CD8-positive, alpha-beta memory T cell (primary cell): ENCODE data around the gene FRK. TPM values are rescaled to one million over a fixed set of nuclear protein-coding genes. Genes with fewer than 3 reads are reported as not detected.

ENCODE experiments used
- CTCF ChIA-PET: fragments of 350-600 bp; sonication (Branson Sonifier 250); formaldehyde crosslinking; loops from one replicate; lab custom pipeline; 2021; ENCODE audit warnings: antibody characterized with exemption; lab: Charles Lee
- POLR2A ChIA-PET: fragments of 350-600 bp; sonication (Branson Sonifier 250); formaldehyde crosslinking; loops from one replicate; lab custom pipeline; 2021; ENCODE audit warnings: antibody characterized with exemption; lab: Charles Lee
- DNase-seq, 5 donors: peaks; one replicate each; pipeline versions ENCODE4 v3.0.0 to v3.0.0-alpha.2; 2020 to 2022; ENCODE audit warnings: mixed read lengths in 1 of 5
- H3K27ac ChIP-seq: one replicate; pipeline ENCODE4 v1.7.0; 2013; ENCODE audit warnings: low read depth, mild to moderate bottlenecking, low read length, moderate library complexity
- H3K27me3 ChIP-seq: 2 replicates; pipeline ENCODE4 v1.7.0; 2013; ENCODE audit warnings: low read length, mild to moderate bottlenecking; ENCODE audit not compliant: insufficient read depth, poor library complexity, severe bottlenecking
- H3K36me3 ChIP-seq: 2 replicates; pipeline ENCODE4 v1.7.0; 2013; ENCODE audit warnings: mild to moderate bottlenecking, low read length, moderate library complexity; ENCODE audit not compliant: insufficient read depth
- H3K4me1 ChIP-seq: 2 replicates; pipeline ENCODE4 v1.7.0; 2013; ENCODE audit warnings: mild to moderate bottlenecking, low read length, moderate library complexity; ENCODE audit not compliant: insufficient read depth
- H3K4me3 ChIP-seq: 2 replicates; pipeline ENCODE4 v1.7.0; 2013; ENCODE audit warnings: mild to moderate bottlenecking, low read length
- H3K9me3 ChIP-seq: 2 replicates; pipeline ENCODE4 v1.7.0; 2013; ENCODE audit warnings: mild to moderate bottlenecking, low read length
- H3K27ac Mint-ChIP-seq, 8 donors: one replicate each; pipeline ENCODE4 v1.8.0; 2020 to 2021; ENCODE audit warnings: mixed read lengths in 8 of 8, mild to moderate bottlenecking in 6 of 8, inconsistent platforms in 3 of 8, moderate library complexity in 3 of 8
- H3K27me3 Mint-ChIP-seq, 2 donors: one replicate each; pipeline ENCODE4 v1.8.0; 2020 to 2021; ENCODE audit warnings: mixed read lengths in 2 of 2, mild to moderate bottlenecking in 1 of 2, moderate library complexity in 1 of 2
- H3K36me3 Mint-ChIP-seq, 3 donors: one replicate each; pipeline ENCODE4 v1.8.0; 2020 to 2021; ENCODE audit warnings: mixed read lengths in 3 of 3, inconsistent platforms in 1 of 3, mild to moderate bottlenecking in 1 of 3
- H3K4me1 Mint-ChIP-seq, 3 donors: one replicate each; pipeline ENCODE4 v1.8.0; 2020 to 2021; ENCODE audit warnings: mixed read lengths in 3 of 3, inconsistent platforms in 1 of 3, mild to moderate bottlenecking in 1 of 3
- H3K4me3 Mint-ChIP-seq, 7 donors: one replicate each; pipeline ENCODE4 v1.8.0; 2020 to 2021; ENCODE audit warnings: mixed read lengths in 7 of 7, mild to moderate bottlenecking in 6 of 7, moderate library complexity in 4 of 7, inconsistent platforms in 2 of 7
- H3K9me3 Mint-ChIP-seq, 5 donors: one replicate each; pipeline ENCODE4 v1.8.0; 2020 to 2022; ENCODE audit warnings: mixed read lengths in 5 of 5, mild to moderate bottlenecking in 3 of 5, moderate library complexity in 2 of 5, inconsistent platforms in 1 of 5
- polyA plus RNA-seq: library from polyadenylated mRNA; unstranded; fragments of 300-500 nt; fragmentation: Illumina TruSeq; gene quantifications from one replicate; pipeline ENCODE4 v1.2.3, GENCODE V29; 2021
- total RNA-seq, 2 experiments: library from RNA; stranded (reverse); gene quantifications; one replicate each; pipeline ENCODE4 v1.2.3, GENCODE V29; 2021

Gene FRK
- total and polyA plus RNA-seq, 3 experiments from 2014 or later, result 0.04 to 0.07 TPM; not detected in 1

- H3K9me3 ChIP-seq, result no peaks in the 10 kb centered on the region
- Mint-ChIP-seq H3K4me1 (no peaks in the 10 kb centered on the region), H3K4me3 (no peak overlapping the region), H3K36me3 (no peaks in the 10 kb centered on the region), H3K27me3 (peaks cover 2 to 3% of the 10 kb centered on the region in 2 donors), H3K9me3 (peaks cover 0 to 3% (median 0%) of the 10 kb centered on the region in 5 donors), H3K27ac (no peak overlapping the region)
- no peaks in the 10 kb centered on the region for H3K36me3 ChIP-seq
- no peak overlapping the region for H3K4me3 ChIP-seq
- no peaks in the 10 kb centered on the region for H3K27me3 ChIP-seq
- DNase-seq, result no peak
- POLR2A ChIA-PET, result no interaction called here
- no peaks in the 10 kb centered on the region for H3K4me1 ChIP-seq
- no peak overlapping the region for H3K27ac ChIP-seq
- CTCF ChIA-PET, result no interaction called here
Measured at GRCh38 chr6:116028233-116028632, 32.5 kb downstream of the FRK start.

- no peaks in the 10 kb centered on the region for H3K4me1 ChIP-seq
- Mint-ChIP-seq H3K4me3 (no peak overlapping the region), H3K27ac (peak overlapping the region in 1 of 8 donors; percentile 24), H3K27me3 (peaks cover 2 to 3% of the 10 kb centered on the region in 2 donors), H3K4me1 (no peaks in the 10 kb centered on the region), H3K9me3 (peaks cover 0 to 3% (median 0%) of the 10 kb centered on the region in 5 donors), H3K36me3 (no peaks in the 10 kb centered on the region)
- no peaks in the 10 kb centered on the region for H3K9me3 ChIP-seq
- POLR2A ChIA-PET, result no interaction called here
- no peaks in the 10 kb centered on the region for H3K36me3 ChIP-seq
- no peak overlapping the region for H3K27ac ChIP-seq
- H3K4me3 ChIP-seq, result no peak overlapping the region
- no peak for DNase-seq
- CTCF ChIA-PET, result no interaction called here
- H3K27me3 ChIP-seq, result no peaks in the 10 kb centered on the region
Measured at GRCh38 chr6:116027801-116028200, 32.9 kb downstream of the FRK start.

GRCh38 chr6:116025405-116025804, 35.3 kb downstream of the FRK start:
- H3K36me3 Mint-ChIP-seq, result no peaks in the 10 kb centered on the region
- H3K4me1 ChIP-seq, result no peaks in the 10 kb centered on the region
- H3K27me3 Mint-ChIP-seq, result peaks cover 2 to 4% of the 10 kb centered on the region in 2 donors
- no peaks in the 10 kb centered on the region for H3K36me3 ChIP-seq
- H3K27ac Mint-ChIP-seq, result no peak overlapping the region
- H3K9me3 Mint-ChIP-seq, result peaks cover 0 to 3% (median 0%) of the 10 kb centered on the region in 5 donors
- no peak overlapping the region for H3K4me3 Mint-ChIP-seq
- no peaks in the 10 kb centered on the region for H3K9me3 ChIP-seq
- no peaks in the 10 kb centered on the region for H3K27me3 ChIP-seq
- CTCF ChIA-PET, result no interaction called here
- POLR2A ChIA-PET, result no interaction called here
- DNase-seq, result no peak
- no peak overlapping the region for H3K27ac ChIP-seq
- no peak overlapping the region for H3K4me3 ChIP-seq
- H3K4me1 Mint-ChIP-seq, result no peaks in the 10 kb centered on the region

- Histone ChIP-seq H3K4me3 (no peak overlapping the region), H3K27ac (no peak overlapping the region), H3K9me3 (no peaks in the 10 kb centered on the region), H3K36me3 (no peaks in the 10 kb centered on the region), H3K27me3 (no peaks in the 10 kb centered on the region), H3K4me1 (no peaks in the 10 kb centered on the region)
- ChIA-PET CTCF (no interaction called here), POLR2A (no interaction called here)
- Mint-ChIP-seq H3K36me3 (no peaks in the 10 kb centered on the region), H3K27ac (no peak overlapping the region), H3K27me3 (peaks cover 6 to 7% of the 10 kb centered on the region in 2 donors), H3K4me1 (no peaks in the 10 kb centered on the region), H3K9me3 (peaks cover 0 to 3% (median 0%) of the 10 kb centered on the region in 5 donors), H3K4me3 (no peak overlapping the region)
- no peak for DNase-seq
Measured at GRCh38 chr6:116022841-116023445, 37.7 kb downstream of the FRK start.

- Mint-ChIP-seq H3K36me3 (no peaks in the 10 kb centered on the region), H3K27ac (no peak overlapping the region), H3K4me3 (no peak overlapping the region), H3K4me1 (no peaks in the 10 kb centered on the region), H3K27me3 (peaks cover 7 to 17% of the 10 kb centered on the region in 2 donors), H3K9me3 (peaks cover 0 to 3% (median 0%) of the 10 kb centered on the region in 5 donors)
- ChIA-PET CTCF (interaction anchor here (1.2 kb wide), 1 partner anchor 10 kb away, joined by 3 read pairs; no protein-coding TSS in a partner anchor), POLR2A (no interaction called here)
- Histone ChIP-seq H3K9me3 (no peaks in the 10 kb centered on the region), H3K27ac (no peak overlapping the region), H3K27me3 (no peaks in the 10 kb centered on the region), H3K4me1 (no peaks in the 10 kb centered on the region), H3K4me3 (no peak overlapping the region), H3K36me3 (no peaks in the 10 kb centered on the region)
- DNase-seq, result no peak
Measured at GRCh38 chr6:116020738-116021137, 40.0 kb downstream of the FRK start.

GRCh38 chr6:116019428-116019827, 41.3 kb downstream of the FRK start:
- Histone ChIP-seq H3K4me1 (no peaks in the 10 kb centered on the region), H3K27me3 (no peaks in the 10 kb centered on the region), H3K9me3 (no peaks in the 10 kb centered on the region), H3K27ac (no peak overlapping the region), H3K36me3 (no peaks in the 10 kb centered on the region), H3K4me3 (no peak overlapping the region)
- H3K4me1 Mint-ChIP-seq, result no peaks in the 10 kb centered on the region
- H3K9me3 Mint-ChIP-seq, result peaks cover 0 to 3% (median 0%) of the 10 kb centered on the region in 5 donors
- H3K36me3 Mint-ChIP-seq, result no peaks in the 10 kb centered on the region
- H3K27me3 Mint-ChIP-seq, result peaks cover 10 to 29% of the 10 kb centered on the region in 2 donors
- no peak for DNase-seq
- POLR2A ChIA-PET, result no interaction called here
- CTCF ChIA-PET, result interaction anchor here (1.2 kb wide), 1 partner anchor 9 kb away, joined by 3 read pairs; no protein-coding TSS in a partner anchor
- H3K4me3 Mint-ChIP-seq, result no peak overlapping the region
- H3K27ac Mint-ChIP-seq, result no peak overlapping the region

GRCh38 chr6:116018976-116019375, 41.7 kb downstream of the FRK start:
- H3K27ac ChIP-seq, result no peak overlapping the region
- H3K27ac Mint-ChIP-seq, result no peak overlapping the region

GRCh38 chr6:116017546-116018295, 43.0 kb downstream of the FRK start:
- H3K4me1 Mint-ChIP-seq, result no peaks in the 10 kb centered on the region
- H3K27ac Mint-ChIP-seq, result peak overlapping the region in 1 of 8 donors; percentile 83
- H3K27me3 Mint-ChIP-seq, result peaks cover 10 to 36% of the 10 kb centered on the region in 2 donors
- Histone ChIP-seq H3K27me3 (no peaks in the 10 kb centered on the region), H3K36me3 (no peaks in the 10 kb centered on the region), H3K4me3 (no peak overlapping the region), H3K27ac (no peak overlapping the region), H3K9me3 (no peaks in the 10 kb centered on the region), H3K4me1 (no peaks in the 10 kb centered on the region)
- no peak overlapping the region for H3K4me3 Mint-ChIP-seq
- POLR2A ChIA-PET, result no interaction called here
- CTCF ChIA-PET, result no interaction called here
- no peaks in the 10 kb centered on the region for H3K9me3 Mint-ChIP-seq
- H3K36me3 Mint-ChIP-seq, result no peaks in the 10 kb centered on the region
- no peak for DNase-seq

More at GRCh38 chr6:116018976-116019375, 41.7 kb downstream of the FRK start:
- Mint-ChIP-seq H3K9me3 (peaks cover 0 to 3% (median 0%) of the 10 kb centered on the region in 5 donors), H3K27me3 (peaks cover 10 to 33% of the 10 kb centered on the region in 2 donors), H3K4me3 (no peak overlapping the region), H3K4me1 (no peaks in the 10 kb centered on the region), H3K36me3 (no peaks in the 10 kb centered on the region)
- ChIA-PET CTCF (no interaction called here), POLR2A (no interaction called here)
- Histone ChIP-seq H3K27me3 (no peaks in the 10 kb centered on the region), H3K4me1 (no peaks in the 10 kb centered on the region), H3K4me3 (no peak overlapping the region), H3K36me3 (no peaks in the 10 kb centered on the region), H3K9me3 (no peaks in the 10 kb centered on the region)
- DNase-seq, result no peak
